DMS53 treated with DMSO at 0.1 percent for 48 hours (cell line): Measurements from ENCODE around the gene GCH1.

Source experiments
- DNase-seq: peaks from one replicate; lab custom pipeline; 2025; ENCODE audit not compliant: unreplicated experiment; lab: John Stamatoyannopoulos, UW

Gene GCH1

GRCh38 chr14:54829486-54830224 is 73.0 kb downstream of the GCH1 start:
- no peak for DNase-seq

DNA sequence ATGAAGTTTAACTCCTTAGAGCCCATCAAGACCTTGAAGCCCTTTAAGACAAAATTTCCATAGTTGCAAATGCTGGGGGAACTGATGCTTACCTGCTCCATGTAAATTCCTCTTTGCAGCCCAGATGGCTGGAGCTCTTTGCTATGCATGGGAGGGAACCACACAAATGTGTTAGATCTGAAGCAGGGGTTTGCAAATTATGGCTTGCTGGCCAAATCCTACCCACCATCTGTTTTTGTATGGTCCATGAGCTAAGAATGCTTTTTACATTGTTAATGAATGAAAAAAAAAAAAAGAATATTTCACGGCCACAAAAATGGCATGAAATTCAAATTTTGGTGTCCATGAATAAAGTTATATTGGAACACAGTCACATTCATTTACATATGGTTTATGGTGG is 74.6 kb downstream of the GCH1 start:
- no peak for DNase-seq

GRCh38 chr14:54823757-54824549 is 78.7 kb downstream of the GCH1 start:
- no peak for DNase-seq

DNA sequence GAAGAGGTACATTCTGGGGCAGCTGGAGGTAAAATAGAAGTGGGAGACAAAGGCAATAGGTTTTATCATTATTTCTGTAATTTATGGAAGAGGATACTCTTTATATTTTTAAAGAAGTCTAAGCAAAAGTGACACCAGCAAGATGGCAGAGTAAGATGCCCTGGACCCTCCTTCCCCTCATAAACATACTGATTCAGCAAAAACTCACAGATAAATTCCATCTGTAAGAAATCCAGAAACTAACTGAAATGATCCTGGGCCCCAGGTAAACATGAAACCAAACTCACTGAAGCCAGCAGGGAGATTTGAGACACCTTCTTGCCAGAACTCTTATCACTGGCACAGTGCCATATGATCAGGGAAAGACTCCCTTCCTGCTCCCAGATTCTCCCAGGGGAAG is 79.9 kb downstream of the GCH1 start:
- DNase-seq, result no peak

GRCh38 chr14:54818201-54819133 is 84.2 kb downstream of the GCH1 start:
- DNase-seq, result no peak

GRCh38 chr14:54817506-54817905 is 85.1 kb downstream of the GCH1 start:
- DNase-seq, result no peak

DNA sequence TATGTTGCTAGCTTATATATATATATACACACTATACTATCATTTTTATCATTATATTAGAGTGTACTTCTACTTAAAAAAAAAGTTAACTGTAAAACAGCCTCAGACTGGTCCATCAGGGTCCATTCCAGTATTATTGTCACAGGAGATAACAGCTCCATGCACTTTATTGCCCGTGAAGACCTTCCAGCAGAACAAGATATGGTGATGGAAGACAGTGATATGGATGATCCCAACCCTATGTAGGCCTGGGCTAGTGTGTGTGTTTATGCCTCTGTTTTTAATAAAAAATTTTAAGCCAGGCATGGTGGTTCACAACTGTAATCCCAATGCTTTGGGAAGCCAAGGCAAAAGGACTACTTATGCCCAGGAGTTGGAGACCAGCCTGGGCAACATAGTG is 86.2 kb downstream of the GCH1 start:
- no peak for DNase-seq

DNA sequence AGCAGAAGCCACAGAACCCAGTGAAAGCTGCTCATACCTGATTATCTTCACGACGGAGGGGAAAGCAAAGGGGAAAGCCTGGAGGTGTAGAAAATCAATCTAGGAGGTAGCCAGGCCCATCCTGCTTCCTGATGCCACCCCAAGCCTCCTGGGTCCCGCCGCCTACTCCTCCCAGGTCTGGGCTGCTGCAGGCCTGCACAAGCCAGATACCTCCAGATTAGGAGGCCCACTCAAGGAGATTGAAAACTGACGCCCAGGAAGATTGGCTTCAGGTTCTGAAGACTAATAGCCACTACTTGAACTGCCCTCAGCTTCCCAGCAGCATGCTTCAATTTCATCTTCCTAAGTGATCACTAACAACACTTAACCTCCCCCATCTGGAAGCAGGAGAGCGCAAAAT is 87.1 kb downstream of the GCH1 start:
- DNase-seq, result no peak

DNA sequence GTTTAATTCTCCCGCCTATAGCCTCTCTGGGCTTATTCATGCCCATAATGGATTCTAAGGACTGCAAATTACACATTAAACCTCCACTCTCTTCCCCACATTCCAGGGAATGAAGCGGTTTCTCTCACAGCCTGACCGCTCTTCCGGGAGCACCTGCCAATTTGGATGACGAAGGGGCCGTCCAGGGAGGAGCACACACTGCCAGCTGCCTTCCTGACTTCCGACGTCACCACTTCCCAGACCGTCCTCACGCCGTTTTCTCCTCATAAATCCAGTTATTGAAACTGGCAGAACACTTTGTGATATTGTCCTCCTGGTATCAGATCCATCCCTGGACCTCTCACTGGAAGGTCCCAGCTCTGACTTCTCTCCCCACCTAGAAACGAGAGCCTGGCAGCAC is 87.6 kb downstream of the GCH1 start:
- DNase-seq, result no peak

DNA sequence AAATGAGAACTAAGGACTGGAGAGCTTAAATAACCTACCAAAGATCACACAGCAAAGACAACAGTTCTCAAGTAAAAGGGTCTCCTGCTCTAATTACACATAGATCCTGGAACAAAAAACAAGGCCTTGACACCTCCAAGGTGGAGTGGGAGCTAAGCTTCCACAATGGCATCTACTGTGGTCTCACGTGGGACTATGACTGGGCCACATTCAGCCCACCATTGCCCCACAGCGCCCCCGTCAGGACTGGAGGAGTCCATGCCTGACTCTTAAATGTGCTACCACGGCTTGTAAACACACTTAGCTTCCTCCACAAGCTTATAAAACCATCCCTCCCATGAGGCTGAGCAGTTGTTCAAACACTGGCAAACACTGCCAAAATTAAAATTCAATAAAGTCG is 88.5 kb downstream of the GCH1 start:
- DNase-seq, result no peak

GRCh38 chr14:54813081-54813480 is 89.5 kb downstream of the GCH1 start:
- no peak for DNase-seq

- DNase-seq, result no peak
Observed at GRCh38 chr14:54812617-54813016, 90.0 kb downstream of the GCH1 start.

- no peak for DNase-seq
Observed at GRCh38 chr14:54809767-54810166, 92.9 kb downstream of the GCH1 start.

DNA sequence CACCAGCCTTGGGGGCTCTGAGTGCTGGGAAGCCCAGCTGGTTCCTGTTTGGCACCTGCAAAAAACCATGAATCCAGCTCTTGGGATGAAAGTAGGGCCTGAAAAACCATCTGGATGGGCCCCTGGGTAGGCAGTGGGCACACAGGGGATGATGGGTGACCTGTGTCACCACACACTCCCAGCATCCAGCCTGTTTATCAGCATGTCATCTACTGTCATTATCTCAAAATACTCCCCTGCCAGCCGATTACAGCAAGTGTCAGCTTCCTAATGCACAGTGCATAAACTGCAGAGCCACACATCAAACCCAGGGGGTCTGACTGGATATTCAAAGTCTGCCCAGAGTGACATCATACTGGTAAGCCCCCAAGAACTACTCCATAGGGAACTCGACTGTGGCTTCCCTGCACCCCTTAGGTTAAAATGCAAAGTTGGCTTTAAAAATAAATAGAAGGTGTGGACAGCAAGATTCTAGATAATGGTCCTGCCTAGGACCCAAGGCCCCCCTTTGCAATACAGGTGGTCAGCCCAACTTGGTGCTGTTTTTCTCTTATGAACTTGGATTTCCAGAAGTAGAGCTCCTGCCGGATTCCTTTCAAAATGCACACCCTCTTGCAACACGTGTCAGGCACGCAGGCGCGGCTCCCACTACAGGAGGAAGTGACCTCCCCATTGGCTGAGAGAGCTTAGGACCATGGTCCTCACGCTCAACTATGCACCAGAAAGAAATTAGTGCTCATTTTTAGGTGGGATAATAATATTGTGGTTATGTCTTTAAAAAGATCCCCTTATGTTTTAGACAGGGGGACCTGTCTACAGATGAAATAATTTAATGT is 94.1 kb downstream of the GCH1 start:
- DNase-seq, result no peak

GRCh38 chr14:54807881-54808280 is 94.7 kb downstream of the GCH1 start:
- DNase-seq, result no peak

DNA sequence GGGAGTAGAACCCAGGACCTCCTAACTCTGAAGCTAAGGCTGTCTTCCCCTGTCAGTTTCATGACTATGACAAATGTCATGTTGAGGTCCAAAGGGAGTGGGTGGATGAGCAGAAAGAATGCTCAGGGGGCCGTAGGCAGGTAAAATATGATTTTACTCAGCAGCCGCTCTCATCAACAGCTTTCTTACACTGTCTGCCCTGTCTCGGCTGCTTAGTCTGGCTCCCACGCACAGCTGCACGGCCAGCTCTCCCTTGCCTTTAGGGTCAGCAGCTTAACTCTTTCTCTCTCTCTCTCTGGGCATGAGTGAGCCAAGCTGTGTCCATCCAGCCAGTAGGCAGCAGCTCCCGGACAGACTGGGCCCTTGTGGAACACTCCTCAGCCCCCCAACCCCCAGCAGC is 95.2 kb downstream of the GCH1 start:
- DNase-seq, result no peak

DNA sequence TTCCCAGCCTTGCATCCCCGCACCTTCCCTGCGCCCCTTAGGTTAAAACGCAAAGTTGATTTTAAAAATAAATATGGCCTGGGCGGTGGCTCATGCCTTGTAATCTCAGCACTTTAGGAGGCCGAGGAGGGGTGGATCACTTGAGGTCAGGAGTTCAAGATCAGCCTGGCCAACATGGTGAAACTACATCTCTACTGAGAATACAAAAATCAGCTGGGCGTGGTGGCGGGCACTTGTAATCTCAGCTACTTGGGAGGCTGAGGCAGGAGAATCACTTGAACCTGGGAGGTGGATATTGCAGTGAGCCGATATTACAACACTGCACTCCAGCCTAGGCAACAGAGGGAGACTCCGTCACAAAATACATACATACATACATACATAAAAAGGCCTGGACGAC is 96.0 kb downstream of the GCH1 start:
- no peak for DNase-seq

DNA sequence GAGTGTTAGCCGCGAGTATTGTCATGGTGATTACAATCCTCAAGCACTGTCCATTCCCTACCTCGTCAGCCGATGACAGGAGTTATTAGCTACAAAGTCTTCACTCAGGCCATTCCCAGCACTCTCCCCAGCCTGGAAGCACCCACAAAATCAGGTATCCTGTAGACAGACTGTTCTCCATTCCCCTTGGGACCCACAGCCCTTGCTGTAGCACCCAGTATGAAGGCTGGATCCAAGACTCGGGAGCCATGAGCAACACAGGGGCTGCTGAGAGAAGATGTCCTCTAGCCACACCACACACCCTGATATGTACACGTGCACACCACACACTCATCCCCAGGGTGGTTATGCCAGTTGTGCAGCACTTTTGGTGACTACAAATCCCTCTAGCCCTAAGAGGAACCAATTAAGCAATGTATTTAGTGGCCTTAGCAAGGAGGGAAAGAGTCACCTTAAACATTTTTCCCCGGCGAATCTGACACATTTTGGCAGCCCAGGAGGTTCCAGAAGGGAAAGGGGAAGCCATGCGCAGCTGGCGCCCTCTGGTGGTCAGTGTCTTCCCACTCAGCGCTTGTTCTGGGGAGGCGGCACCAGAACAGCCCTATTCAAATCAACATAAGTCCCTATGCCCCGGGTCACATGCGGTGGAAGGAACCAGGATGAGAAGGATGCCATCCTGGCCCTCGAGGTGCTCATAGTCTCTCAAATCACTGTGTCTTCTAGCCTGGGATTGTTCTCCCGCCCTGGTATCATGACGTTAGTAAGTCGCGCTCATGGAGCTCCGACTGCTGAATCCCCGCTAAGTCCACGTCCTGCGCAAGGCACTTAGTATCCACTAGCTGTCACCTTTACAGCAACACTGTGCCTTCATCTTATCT is 96.9 kb downstream of the GCH1 start:
- peak; percentile 81 for DNase-seq

- no peak for DNase-seq
Observed at GRCh38 chr14:54805070-54805444, 97.6 kb downstream of the GCH1 start.
